OCI-LY7 (cell line): ENCODE data around the gene MYO1B.

Source experiments
- EZH2phosphoT487 ChIP-seq: fragments of 200-600 bp; sonication (generic); IDR thresholded peaks from 2 replicates; pipeline ENCODE4 v1.6.1; 2018; ENCODE audit warnings: low read depth, borderline replicate concordance, mild to moderate bottlenecking, mixed run types, antibody characterized with exemption, low read length, moderate library complexity, mixed read lengths
- TF ChIP-seq, protein P1 (sequence below): fragments of 200-600 bp; sonication (generic); conservative IDR thresholded peaks from 2 replicates; pipeline ENCODE4 v1.5.1; 2014; ENCODE audit warnings: mild to moderate bottlenecking, antibody characterized with exemption, low read length, moderate library complexity, mixed read lengths

DNA sequence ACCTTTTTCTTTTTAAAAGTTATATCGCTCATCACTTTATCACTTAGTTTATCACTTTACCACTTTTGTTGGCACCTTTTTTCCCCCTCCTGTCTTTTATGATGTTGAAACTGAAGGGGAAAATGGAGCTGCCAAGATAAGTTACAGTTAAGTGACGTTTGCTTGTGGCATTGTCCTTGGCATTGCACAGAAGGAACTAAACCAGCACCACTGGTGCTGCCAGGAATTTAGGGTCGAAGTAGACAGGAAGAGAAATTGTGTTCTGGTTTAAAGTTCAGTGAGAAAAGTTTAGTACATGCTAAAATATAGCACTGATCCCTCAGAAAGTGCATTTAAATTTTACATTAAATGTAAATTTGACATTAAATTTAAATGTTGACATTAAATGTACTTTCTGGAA is 49.9 kb downstream of the MYO1B start:
- TF ChIP-seq, protein P1, sequence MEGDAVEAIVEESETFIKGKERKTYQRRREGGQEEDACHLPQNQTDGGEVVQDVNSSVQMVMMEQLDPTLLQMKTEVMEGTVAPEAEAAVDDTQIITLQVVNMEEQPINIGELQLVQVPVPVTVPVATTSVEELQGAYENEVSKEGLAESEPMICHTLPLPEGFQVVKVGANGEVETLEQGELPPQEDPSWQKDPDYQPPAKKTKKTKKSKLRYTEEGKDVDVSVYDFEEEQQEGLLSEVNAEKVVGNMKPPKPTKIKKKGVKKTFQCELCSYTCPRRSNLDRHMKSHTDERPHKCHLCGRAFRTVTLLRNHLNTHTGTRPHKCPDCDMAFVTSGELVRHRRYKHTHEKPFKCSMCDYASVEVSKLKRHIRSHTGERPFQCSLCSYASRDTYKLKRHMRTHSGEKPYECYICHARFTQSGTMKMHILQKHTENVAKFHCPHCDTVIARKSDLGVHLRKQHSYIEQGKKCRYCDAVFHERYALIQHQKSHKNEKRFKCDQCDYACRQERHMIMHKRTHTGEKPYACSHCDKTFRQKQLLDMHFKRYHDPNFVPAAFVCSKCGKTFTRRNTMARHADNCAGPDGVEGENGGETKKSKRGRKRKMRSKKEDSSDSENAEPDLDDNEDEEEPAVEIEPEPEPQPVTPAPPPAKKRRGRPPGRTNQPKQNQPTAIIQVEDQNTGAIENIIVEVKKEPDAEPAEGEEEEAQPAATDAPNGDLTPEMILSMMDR: no peak
- no peak for TF ChIP-seq EZH2phosphoT487
